ENCODE results near the gene ESF1. TPM values are rescaled to one million over a fixed set of nuclear protein-coding genes. Genes with fewer than 3 reads are reported as not detected.

ESF1 gene
- total RNA-seq, 1 donor from 2014 or later: 17.4 TPM

- no peak overlapping the region for H3K27ac Mint-ChIP-seq
- no peaks in the 10 kb centered on the region for H3K9me3 Mint-ChIP-seq
- H3K4me1 Mint-ChIP-seq: no peaks in the 10 kb centered on the region
- no peak for DNase-seq (ENCODE audit: low spot score in 2 of 2, unreplicated experiment in 2 of 2)
- H3K4me3 Mint-ChIP-seq: no peak overlapping the region
- peaks cover 13% of the 10 kb centered on the region for H3K36me3 Mint-ChIP-seq
- no peak for TF ChIP-seq CTCF (IDR thresholded peaks at IDR 0.05; ENCODE audit: unreplicated experiment)
- H3K27me3 Mint-ChIP-seq (ENCODE audit: low read depth): peaks cover 3% of the 10 kb centered on the region
These were observed 37.2 kb upstream of the ESF1 start for GRCh38 chr20:13821876-13822275.

GRCh38 chr20:13819885-13820645 is 35.3 kb upstream of the ESF1 start:
- Mint-ChIP-seq H3K9me3 (no peaks in the 10 kb centered on the region), H3K4me1 (no peaks in the 10 kb centered on the region), H3K4me3 (no peak overlapping the region), H3K27ac (peak overlapping the region; percentile 21), H3K36me3 (peaks cover 13% of the 10 kb centered on the region), H3K27me3 (ENCODE audit: low read depth) (no peaks in the 10 kb centered on the region)
- peak in 1 of 2 experiments; percentile 42 for DNase-seq (ENCODE audit: low spot score in 2 of 2, unreplicated experiment in 2 of 2)
- peak; percentile 96 for TF ChIP-seq CTCF (IDR thresholded peaks at IDR 0.05; ENCODE audit: unreplicated experiment)

GRCh38 chr20:13817342-13817741 is 32.6 kb upstream of the ESF1 start:
- Mint-ChIP-seq H3K27ac (no peak overlapping the region), H3K27me3 (ENCODE audit: low read depth) (no peaks in the 10 kb centered on the region), H3K36me3 (peaks cover 21% of the 10 kb centered on the region), H3K4me3 (no peak overlapping the region), H3K4me1 (no peaks in the 10 kb centered on the region), H3K9me3 (no peaks in the 10 kb centered on the region)
- DNase-seq (ENCODE audit: low spot score in 2 of 2, unreplicated experiment in 2 of 2): no peak
- no peak for TF ChIP-seq CTCF (IDR thresholded peaks at IDR 0.05; ENCODE audit: unreplicated experiment)

- H3K36me3 Mint-ChIP-seq: peaks cover 24% of the 10 kb centered on the region
- H3K27me3 Mint-ChIP-seq (ENCODE audit: low read depth): no peaks in the 10 kb centered on the region
- no peak overlapping the region for H3K27ac Mint-ChIP-seq
These were observed 32.0 kb upstream of the ESF1 start for GRCh38 chr20:13816757-13817156.

GRCh38 chr20:13814672-13815071 is 30.0 kb upstream of the ESF1 start:
- no peak for DNase-seq (ENCODE audit: low spot score in 2 of 2, unreplicated experiment in 2 of 2)
- Mint-ChIP-seq H3K27ac (no peak overlapping the region), H3K27me3 (ENCODE audit: low read depth) (no peaks in the 10 kb centered on the region), H3K4me3 (no peak overlapping the region), H3K9me3 (no peaks in the 10 kb centered on the region), H3K4me1 (no peaks in the 10 kb centered on the region), H3K36me3 (peaks cover 18% of the 10 kb centered on the region)
- no peak for TF ChIP-seq CTCF (IDR thresholded peaks at IDR 0.05; ENCODE audit: unreplicated experiment)

More at GRCh38 chr20:13816757-13817156, 32.0 kb upstream of the ESF1 start:
- Mint-ChIP-seq H3K9me3 (no peaks in the 10 kb centered on the region), H3K4me1 (no peaks in the 10 kb centered on the region), H3K4me3 (no peak overlapping the region)
- no peak for TF ChIP-seq CTCF (IDR thresholded peaks at IDR 0.05; ENCODE audit: unreplicated experiment)
- DNase-seq (ENCODE audit: low spot score in 2 of 2, unreplicated experiment in 2 of 2): no peak
